Keratinocyte (primary cell): ENCODE results near the gene LRRC17.

Experiments
- CTCF ChIP-seq, 3 experiments: IDR thresholded peaks in 1 of 3; conservative IDR thresholded peaks in 1 of 3; optimal IDR thresholded peaks in 1 of 3; 2 replicates in 2 of 3; 3 replicates in 1 of 3; pipeline versions ENCODE3 to v1.5.1; 2011; ENCODE audit warnings: low read length in 3 of 3, mild to moderate bottlenecking in 3 of 3, moderate library complexity in 2 of 3, control low read depth in 1 of 3, inconsistent platforms in 1 of 3; ENCODE audit not compliant: insufficient read depth in 2 of 3; ENCODE audit errors: extremely low read depth in 1 of 3
- EZH2 ChIP-seq: IDR thresholded peaks from one replicate; pipeline ENCODE4 v1.6.1; 2012; ENCODE audit warnings: inconsistent platforms, mild to moderate bottlenecking, low read length, moderate library complexity

- TF ChIP-seq CTCF (optimal IDR thresholded peaks at IDR 0.05 in 1 of 3, IDR thresholded peaks at IDR 0.05 in 1 of 3, conservative IDR thresholded peaks at IDR 0.05 in 1 of 3; ENCODE audit: extremely low read depth in 1 of 3, insufficient read depth in 2 of 3, low read length in 3 of 3) (no peak), EZH2 (no peak)
Measured at GRCh38 chr7:102896585-102896984, 16.2 kb upstream of the LRRC17 start.
